H1 (cell line): ENCODE results near the gene CAB39L. TPM values are rescaled to one million over a fixed set of nuclear protein-coding genes. Genes with fewer than 3 reads are reported as not detected.

Experiments
- CTCF ChIA-PET: fragments of 300-600 bp; sonication (Branson Sonifier 250); formaldehyde crosslinking; loops from one replicate; lab custom pipeline; 2021; ENCODE audit not compliant: partially characterized antibody; lab: Charles Lee
- POLR2A ChIA-PET: fragments of 300-600 bp; sonication (Branson Sonifier 250); formaldehyde crosslinking; loops from one replicate; lab custom pipeline; 2021; ENCODE audit warnings: inconsistent platforms; ENCODE audit not compliant: partially characterized antibody; lab: Charles Lee
- DNase-seq, 2 experiments: peaks; one replicate each; pipeline versions ENCODE4 v3.0.0 to v3.0.0-alpha.2; 2010 to 2022; ENCODE audit warnings: low spot score in 2 of 2, low read depth in 1 of 2, mixed read lengths in 1 of 2
- FAIRE-seq: peaks from 2 replicates; lab custom pipeline; 2011; peaks lifted over from hg19 to GRCh38; lab: Jason Lieb, UNC
- H2AFZ ChIP-seq: 2 replicates; pipeline ENCODE4 v1.8.1; 2012; ENCODE audit warnings: low read length, inconsistent platforms
- H2AK5ac ChIP-seq: 2 replicates; pipeline ENCODE4 v1.6.1; 2013; ENCODE audit warnings: low read depth, low read length
- H2BK120ac ChIP-seq: replicated peaks from 2 replicates; pipeline ENCODE3; 2013; ENCODE audit warnings: low read depth, low read length, inconsistent platforms
- H2BK12ac ChIP-seq: 2 replicates; pipeline ENCODE4 v1.6.1; 2013; ENCODE audit warnings: low read depth, low read length
- H2BK15ac ChIP-seq: 2 replicates; pipeline ENCODE4 v1.6.1; 2013; ENCODE audit warnings: low read length
- H2BK20ac ChIP-seq: 2 replicates; pipeline ENCODE4 v1.6.1; 2013; ENCODE audit warnings: low read length
- H2BK5ac ChIP-seq: 2 replicates; pipeline ENCODE4 v1.6.1; 2013; ENCODE audit warnings: low read depth, low read length
- H3K14ac ChIP-seq: 2 replicates; pipeline ENCODE4 v1.6.1; 2013; ENCODE audit warnings: inconsistent platforms; ENCODE audit not compliant: insufficient read length
- H3K18ac ChIP-seq: 2 replicates; pipeline ENCODE4 v1.6.1; 2013; ENCODE audit warnings: low read length; ENCODE audit errors: extremely low read depth
- H3K23ac ChIP-seq: 2 replicates; pipeline ENCODE4 v1.6.1; 2013; ENCODE audit warnings: inconsistent platforms; ENCODE audit not compliant: insufficient read length
- H3K23me2 ChIP-seq: 2 replicates; pipeline ENCODE4 v1.6.1; 2013; ENCODE audit warnings: low read depth, low read length
- H3K27ac ChIP-seq: 2 replicates; pipeline ENCODE4 v1.6.1; 2011; ENCODE audit warnings: low read depth, low read length, inconsistent platforms
- H3K27me3 ChIP-seq, 4 experiments: replicated peaks in 1 of 4; 1 replicate in 1 of 4; 2 replicates in 3 of 4; pipeline versions ENCODE4 v1.6.1 to v1.8.1; 2011 to 2013; ENCODE audit warnings: low read length in 3 of 4, mild to moderate bottlenecking in 3 of 4, inconsistent platforms in 2 of 4, mixed read lengths in 2 of 4, moderate library complexity in 1 of 4; ENCODE audit not compliant: control insufficient read depth in 3 of 4, insufficient read depth in 3 of 4; ENCODE audit errors: extremely low read depth in 1 of 4
- H3K36me3 ChIP-seq, 4 experiments: 2 replicates each; pipeline versions ENCODE4 v1.6.1 to v1.8.1; 2011 to 2013; ENCODE audit warnings: mild to moderate bottlenecking in 4 of 4, low read length in 3 of 4, moderate library complexity in 2 of 4, control low read depth in 1 of 4, inconsistent platforms in 1 of 4; ENCODE audit not compliant: insufficient read depth in 4 of 4, control insufficient read depth in 2 of 4
- H3K4ac ChIP-seq: replicated peaks from 2 replicates; pipeline ENCODE3; 2013; ENCODE audit warnings: low read length, low read depth, mixed read lengths, inconsistent platforms; ENCODE audit not compliant: insufficient read length
- H3K4me1 ChIP-seq, 4 experiments: replicated peaks in 1 of 4; 1 replicate in 1 of 4; 2 replicates in 3 of 4; pipeline versions ENCODE4 v1.6.1 to v1.8.1; 2011 to 2013; ENCODE audit warnings: low read length in 3 of 4, inconsistent platforms in 2 of 4, mixed read lengths in 1 of 4; ENCODE audit not compliant: insufficient read depth in 4 of 4, control insufficient read depth in 3 of 4
- H3K4me2 ChIP-seq, 2 experiments: 2 replicates each; pipeline versions ENCODE4 v1.6.1 to v1.8.1; 2011 to 2013; ENCODE audit warnings: low read depth in 2 of 2, low read length in 2 of 2, control low read depth in 1 of 2, inconsistent platforms in 1 of 2, mild to moderate bottlenecking in 1 of 2; ENCODE audit not compliant: insufficient read depth in 1 of 2
- H3K4me3 ChIP-seq, 4 experiments: fragments of 200-600, 300-600 bp in 1 of 4; sonication (generic), shearing (Covaris generic), sonication (Bioruptor Twin) in 1 of 4; 2 replicates each; pipeline versions ENCODE4 v1.5.1 to v1.8.1; 2011 to 2016; ENCODE audit warnings: low read length in 4 of 4, low read depth in 3 of 4, control low read depth in 2 of 4, inconsistent platforms in 2 of 4, mild to moderate bottlenecking in 2 of 4, mixed read lengths in 1 of 4, moderate library complexity in 1 of 4; ENCODE audit not compliant: insufficient read depth in 2 of 4; ENCODE audit errors: extremely low read depth in 1 of 4
- H3K56ac ChIP-seq: replicated peaks from 2 replicates; pipeline ENCODE3; 2013; ENCODE audit warnings: low read depth, mild to moderate bottlenecking, mixed read lengths, low read length, inconsistent platforms; ENCODE audit not compliant: insufficient read length
- H3K79me1 ChIP-seq: 2 replicates; pipeline ENCODE4 v1.6.1; 2013; ENCODE audit warnings: low read depth, low read length, control low read depth
- H3K79me2 ChIP-seq, 2 experiments: 2 replicates each; pipeline versions ENCODE4 v1.6.1 to v1.8.1; 2012 to 2013; ENCODE audit warnings: low read length in 2 of 2, mild to moderate bottlenecking in 2 of 2, inconsistent platforms in 1 of 2; ENCODE audit not compliant: insufficient read depth in 2 of 2, control insufficient read depth in 1 of 2
- H3K9ac ChIP-seq, 4 experiments: replicated peaks in 1 of 4; 1 replicate in 1 of 4; 2 replicates in 3 of 4; pipeline versions ENCODE4 v1.6.1 to v1.8.1; 2011 to 2013; ENCODE audit warnings: low read depth in 3 of 4, low read length in 3 of 4, control low read depth in 2 of 4, mild to moderate bottlenecking in 2 of 4, moderate library complexity in 2 of 4, inconsistent platforms in 1 of 4; ENCODE audit errors: extremely low read depth in 1 of 4
- H3K9me3 ChIP-seq, 2 experiments: 2 replicates each; pipeline versions ENCODE4 v1.6.1 to v1.8.1; 2012 to 2013; ENCODE audit warnings: mild to moderate bottlenecking in 2 of 2, moderate library complexity in 2 of 2, control low read depth in 1 of 2, inconsistent platforms in 1 of 2, low read depth in 1 of 2, low read length in 1 of 2, mixed read lengths in 1 of 2; ENCODE audit not compliant: insufficient read depth in 2 of 2
- H4K20me1 ChIP-seq, 2 experiments: replicated peaks in 1 of 2; 2 replicates each; pipeline versions ENCODE3 to v1.8.1; 2011 to 2013; ENCODE audit warnings: inconsistent platforms in 2 of 2, low read length in 2 of 2, mild to moderate bottlenecking in 1 of 2; ENCODE audit not compliant: insufficient read depth in 2 of 2, control insufficient read depth in 1 of 2
- H4K5ac ChIP-seq: 2 replicates; pipeline ENCODE4 v1.6.1; 2013; ENCODE audit warnings: low read length, low read depth, mixed read lengths, inconsistent platforms; ENCODE audit not compliant: insufficient read length
- H4K8ac ChIP-seq: 2 replicates; pipeline ENCODE4 v1.8.0; 2013; ENCODE audit warnings: mild to moderate bottlenecking, moderate library complexity, low read length, inconsistent platforms; ENCODE audit not compliant: insufficient read depth; ENCODE audit errors: extremely low read depth
- H4K91ac ChIP-seq: replicated peaks from 2 replicates; pipeline ENCODE3; 2013; ENCODE audit warnings: low read length, mixed read lengths, inconsistent platforms; ENCODE audit not compliant: insufficient read length
- CBX5 ChIP-seq: fragments of 300-800, 300-1000 bp; sonication (generic); IDR thresholded peaks from 2 replicates; pipeline ENCODE4 v1.7.1; 2016; ENCODE audit warnings: antibody characterized with exemption, low read length, low read depth
- CBX8 ChIP-seq: fragments of 300-800, 300-1000 bp; sonication (generic); IDR thresholded peaks from 2 replicates; pipeline ENCODE4 v1.7.1; 2016; ENCODE audit warnings: low read depth, low read length, borderline replicate concordance
- CTBP2 ChIP-seq: IDR thresholded peaks from 2 replicates; pipeline ENCODE4 v1.7.0; 2011; ENCODE audit warnings: borderline replicate concordance, mild to moderate bottlenecking, moderate library complexity, mixed read lengths, low read length; ENCODE audit not compliant: insufficient read depth, insufficient read length
- EP300 ChIP-seq, 2 experiments: IDR thresholded peaks; 1 replicate in 1 of 2; 2 replicates in 1 of 2; pipeline ENCODE4 v1.6.1; 2011 to 2012; ENCODE audit warnings: low read depth in 2 of 2, low read length in 2 of 2, mild to moderate bottlenecking in 2 of 2, borderline replicate concordance in 1 of 2, inconsistent platforms in 1 of 2, moderate library complexity in 1 of 2
- GABPA ChIP-seq: IDR thresholded peaks from 2 replicates; pipeline ENCODE4 v1.6.1; 2011; ENCODE audit warnings: mild to moderate bottlenecking, low read length, moderate library complexity, borderline replicate concordance; ENCODE audit not compliant: insufficient read depth
- KDM4A ChIP-seq: IDR thresholded peaks from one replicate; pipeline ENCODE4 v1.7.1; 2012; ENCODE audit warnings: low read depth, mild to moderate bottlenecking, moderate library complexity, low read length, inconsistent platforms; ENCODE audit not compliant: severe bottlenecking
- MAFK ChIP-seq: IDR thresholded peaks from 2 replicates; pipeline ENCODE4 v1.6.1; 2012; ENCODE audit warnings: low read depth, mild to moderate bottlenecking, improper control_type of control experiment, low read length
- RBBP5 ChIP-seq: IDR thresholded peaks from 2 replicates; pipeline ENCODE4 v1.7.1; 2012; ENCODE audit warnings: low read depth, mild to moderate bottlenecking, inconsistent platforms, low read length, moderate library complexity, borderline replicate concordance
- RNF2 ChIP-seq: fragments of 200-900, 300-1000 bp; sonication (generic); IDR thresholded peaks from 2 replicates; pipeline ENCODE4 v1.7.1; 2016; ENCODE audit warnings: borderline replicate concordance, low read depth, mild to moderate bottlenecking, antibody characterized with exemption, low read length; ENCODE audit not compliant: poor library complexity, severe bottlenecking; ENCODE audit errors: missing control alignments
- SP2 ChIP-seq: IDR thresholded peaks from 2 replicates; pipeline ENCODE4 v1.6.1; 2012; ENCODE audit warnings: mild to moderate bottlenecking, low read length, inconsistent platforms
- SP4 ChIP-seq: IDR thresholded peaks from 2 replicates; pipeline ENCODE4 v1.6.1; 2012; ENCODE audit warnings: low read length, inconsistent platforms
- TBP ChIP-seq: IDR thresholded peaks from 2 replicates; pipeline ENCODE4 v1.6.1; 2011; ENCODE audit warnings: low read depth, low read length, improper control_type of control experiment
- TCF12 ChIP-seq: IDR thresholded peaks from 2 replicates; pipeline ENCODE4 v1.6.1; 2011; ENCODE audit warnings: low read depth, mild to moderate bottlenecking, low read length
- WGBS, 2 experiments: shearing (Covaris generic) in 1 of 2; methylation state at CpG; one replicate each; pipeline versions ENCODE4 v1.1.6 to v1.1.7; 2013 to 2015; ENCODE audit warnings: low lambda C conversion rate in 2 of 2, mixed read lengths in 2 of 2, inconsistent platforms in 1 of 2, low coverage in 1 of 2, missing lambda C conversion rate in 1 of 2; ENCODE audit not compliant: insufficient replicate concordance in 2 of 2, insufficient coverage in 1 of 2, insufficient read length in 1 of 2; ENCODE audit errors: extremely low coverage in 1 of 2, missing lambda C conversion rate in 1 of 2; 5-methylcytosine and 5-hydroxymethylcytosine counted together
- polyA plus RNA-seq, 7 experiments: library from polyadenylated mRNA; depleted of rRNA in 3 of 7; stranded (reverse) in 5 of 7; unstranded in 2 of 7; fragments of >200 nt in 5 of 7; fragments of 200-250 nt in 2 of 7; gene quantifications; 1 replicate in 5 of 7; 2 replicates in 1 of 7; 4 replicates in 1 of 7; pipeline versions ENCODE4 v1.2.1 to v1.2.3, GENCODE V29; 2011 to 2013; ENCODE audit warnings: missing spikeins in 2 of 7, mixed read lengths in 2 of 7
- total RNA-seq: library from RNA; stranded (reverse); fragmentation: NEBNext Ultra II Directional; extraction: Animal tissue kit (Norgen Biotek cat#: 25700); gene quantifications from 2 replicates; pipeline ENCODE4 v1.2.1, GENCODE V29; 2021

Gene CAB39L
- total and polyA plus RNA-seq, 2 of the 8 experiments (the other 6 are each of a cell fraction or from before 2014, with no cell fraction given) = 2.5 to 4.8 TPM

GRCh38 chr13:49448753-49449152 lies 4.9 kb upstream of the CAB39L start:
- no peak overlapping the region for H2BK12ac ChIP-seq
- H3K4me3 ChIP-seq = no peak overlapping the region
- no peak overlapping the region for H4K91ac ChIP-seq
- H4K5ac ChIP-seq = no peak overlapping the region
- H2BK15ac ChIP-seq = no peak overlapping the region
- 89% methylated on average over 2 of the region's 2 CpGs; no CpG with 5 or more reads in 1 of the 2 experiments for WGBS, 2 experiments
- H3K23me2 ChIP-seq = peaks cover 6% of the 10 kb centered on the region
- no peaks in the 10 kb centered on the region for H3K4me1 ChIP-seq
- H3K18ac ChIP-seq = no peak overlapping the region
- no peak overlapping the region for H2BK120ac ChIP-seq
- H3K14ac ChIP-seq = no peak overlapping the region
- no peaks in the 10 kb centered on the region for H4K20me1 ChIP-seq
- no peak overlapping the region for H2BK5ac ChIP-seq
- ChIA-PET CTCF (no interaction called here), POLR2A (interaction anchor here (0.6 kb wide), 1 partner anchor 83 kb away, joined by 3 read pairs; no protein-coding TSS in a partner anchor)
- H3K36me3 ChIP-seq = no peaks in the 10 kb centered on the region
- H2BK20ac ChIP-seq = no peak overlapping the region
- H3K79me1 ChIP-seq = no peaks in the 10 kb centered on the region
- FAIRE-seq (no peak), DNase-seq (no peak)
- 0 out of 4 replicates have a peak, but pooled peaks cover 0 to 4% of the 10 kb centered on the region in 2 experiments for H3K79me2 ChIP-seq
- no peak overlapping the region for H3K4me2 ChIP-seq
- no peak overlapping the region for H3K56ac ChIP-seq
- H3K9me3 ChIP-seq = no peaks in the 10 kb centered on the region
- H3K23ac ChIP-seq = no peak overlapping the region
- no peak overlapping the region for H4K8ac ChIP-seq
- no peaks in the 10 kb centered on the region for H3K27me3 ChIP-seq
- H3K27ac ChIP-seq = no peak overlapping the region
- no peak overlapping the region for H3K4ac ChIP-seq
- no peak overlapping the region for H2AK5ac ChIP-seq
- no peak overlapping the region for H2AFZ ChIP-seq
- no peak overlapping the region for H3K9ac ChIP-seq
- TF ChIP-seq RBBP5 (no peak), SP4 (no peak), SP2 (no peak), EP300 (IDR thresholded peaks at IDR 0.05; ENCODE audit: borderline replicate concordance in 1 of 2, low read depth in 2 of 2, low read length in 2 of 2) (no peak), MAFK (no peak), CTBP2 (no peak), GABPA (no peak), RNF2 (no peak), TCF12 (no peak), CBX8 (no peak), CBX5 (no peak), KDM4A (no peak), TBP (no peak)
